ENCODE data around the gene MYH14. TPM values are rescaled to one million over a fixed set of nuclear protein-coding genes. Genes with fewer than 3 reads are reported as not detected.

MYH14 gene
- total RNA-seq, 4 donors from 2014 or later = 103 to 174 (median 141) TPM

DNA sequence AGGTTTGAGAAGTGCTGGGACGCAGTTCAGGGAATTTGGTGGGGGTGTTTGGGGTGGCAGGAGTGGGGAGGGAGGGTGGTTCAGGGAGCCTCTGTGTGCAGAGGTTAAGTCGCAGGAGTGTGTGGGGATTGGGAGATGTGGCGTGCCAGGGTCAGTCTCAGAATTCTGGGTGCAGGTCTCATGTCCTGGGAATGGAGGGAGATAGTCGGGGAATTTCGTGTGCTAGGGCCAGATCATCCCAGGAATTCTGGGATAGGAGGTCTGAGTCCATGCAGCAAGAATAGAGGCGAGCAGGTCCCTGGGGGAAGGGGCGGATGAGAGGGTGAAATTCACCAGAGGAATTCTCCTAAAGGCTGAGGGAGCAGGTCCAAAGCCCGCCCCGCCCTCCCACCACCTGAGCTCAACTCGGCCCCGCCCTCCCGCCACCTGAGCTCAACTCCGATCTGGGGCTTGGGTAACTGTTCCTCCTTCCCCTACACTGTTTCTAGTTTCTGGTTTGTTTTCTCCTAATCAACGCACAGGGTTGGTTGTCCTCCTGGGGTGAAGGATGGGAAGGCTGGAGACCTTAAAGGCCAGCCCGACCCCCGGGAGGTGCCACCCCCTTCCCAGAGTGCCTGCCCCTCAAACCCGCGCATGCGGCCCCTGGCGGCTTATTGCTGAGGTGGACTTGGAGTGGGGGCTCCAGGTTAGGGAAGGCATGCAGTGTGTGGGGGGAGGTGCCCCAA, 110.6 kb downstream of the MYH14 start:
- Histone ChIP-seq H3K4me1 (no peaks in the 10 kb centered on the region), H3K27me3 (peaks cover 43 to 59% (median 57%) of the 10 kb centered on the region in 3 donors), H3K4me3 (no peak overlapping the region), H3K9me3 (no peaks in the 10 kb centered on the region), H3K36me3 (peaks cover 0 to 4% of the 10 kb centered on the region in 2 donors), H3K27ac (no peak overlapping the region)
- DNase-seq (no peak), ATAC-seq (no peak)
- TF ChIP-seq POLR2A (IDR thresholded peaks at IDR 0.05) = no peak
- TF ChIP-seq, protein P1, sequence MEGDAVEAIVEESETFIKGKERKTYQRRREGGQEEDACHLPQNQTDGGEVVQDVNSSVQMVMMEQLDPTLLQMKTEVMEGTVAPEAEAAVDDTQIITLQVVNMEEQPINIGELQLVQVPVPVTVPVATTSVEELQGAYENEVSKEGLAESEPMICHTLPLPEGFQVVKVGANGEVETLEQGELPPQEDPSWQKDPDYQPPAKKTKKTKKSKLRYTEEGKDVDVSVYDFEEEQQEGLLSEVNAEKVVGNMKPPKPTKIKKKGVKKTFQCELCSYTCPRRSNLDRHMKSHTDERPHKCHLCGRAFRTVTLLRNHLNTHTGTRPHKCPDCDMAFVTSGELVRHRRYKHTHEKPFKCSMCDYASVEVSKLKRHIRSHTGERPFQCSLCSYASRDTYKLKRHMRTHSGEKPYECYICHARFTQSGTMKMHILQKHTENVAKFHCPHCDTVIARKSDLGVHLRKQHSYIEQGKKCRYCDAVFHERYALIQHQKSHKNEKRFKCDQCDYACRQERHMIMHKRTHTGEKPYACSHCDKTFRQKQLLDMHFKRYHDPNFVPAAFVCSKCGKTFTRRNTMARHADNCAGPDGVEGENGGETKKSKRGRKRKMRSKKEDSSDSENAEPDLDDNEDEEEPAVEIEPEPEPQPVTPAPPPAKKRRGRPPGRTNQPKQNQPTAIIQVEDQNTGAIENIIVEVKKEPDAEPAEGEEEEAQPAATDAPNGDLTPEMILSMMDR (IDR thresholded peaks at IDR 0.05 in 4 of 5, conservative IDR thresholded peaks at IDR 0.05 in 1 of 5) = no peak
- intact Hi-C loops (cut with DNase I; ENCODE audit: low total_unique reads) (no loop called here), in situ Hi-C loops (cut with MboI; ENCODE audit: low sequenced_read_pairs in 4 of 4) (no loop called here)

- in situ Hi-C loops (cut with MboI; ENCODE audit: low sequenced_read_pairs in 4 of 4) = no loop called here
- H3K4me3 ChIP-seq = no peak overlapping the region
These were observed 111.6 kb downstream of the MYH14 start for GRCh38 chr19:50314724-50315708.

DNA sequence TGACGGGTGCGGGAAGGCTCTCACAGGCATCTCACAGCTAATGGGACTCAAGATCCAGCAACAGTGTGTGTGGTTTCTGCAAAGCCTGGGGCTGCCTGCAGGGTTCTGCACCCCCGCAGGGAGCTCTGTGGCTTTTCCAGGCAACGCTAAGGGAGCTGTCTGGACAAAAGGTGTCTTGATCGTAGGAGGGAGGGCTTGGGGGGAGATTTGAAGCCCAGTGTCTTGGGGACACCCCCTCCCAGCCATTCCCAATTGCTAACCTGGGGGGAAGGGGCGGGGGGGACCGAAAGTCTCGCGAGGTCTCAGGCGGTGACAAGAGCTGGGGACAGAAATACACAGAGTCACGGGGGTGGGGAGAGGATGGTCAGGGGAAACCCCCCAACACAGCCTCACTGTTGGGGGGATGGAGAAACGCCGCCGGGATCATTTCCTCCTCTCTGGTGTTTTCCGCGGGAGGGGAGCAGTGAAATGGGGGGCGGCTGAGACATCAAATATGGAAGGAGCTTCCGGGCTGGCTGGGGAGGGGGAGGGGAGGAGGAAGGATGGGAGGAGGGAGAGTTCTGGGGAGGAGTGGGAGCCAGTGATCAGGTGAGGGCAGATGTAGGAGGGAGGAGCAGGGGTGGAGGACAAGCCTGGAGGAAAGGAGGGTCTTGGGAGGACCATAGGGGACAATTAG, 112.5 kb downstream of the MYH14 start:
- in situ Hi-C loops (cut with MboI; ENCODE audit: low sequenced_read_pairs in 4 of 4) (no loop called here), intact Hi-C loops (cut with DNase I; ENCODE audit: low total_unique reads) (no loop called here)
- no peaks in the 10 kb centered on the region for H3K9me3 ChIP-seq
- no peak overlapping the region for H3K4me3 ChIP-seq
- H3K27ac ChIP-seq = no peak overlapping the region
- DNase-seq (no peak), ATAC-seq (no peak)
- H3K36me3 ChIP-seq = no peaks in the 10 kb centered on the region
- no peaks in the 10 kb centered on the region for H3K4me1 ChIP-seq
- no peak for TF ChIP-seq POLR2A (IDR thresholded peaks at IDR 0.05)
- TF ChIP-seq, protein P1 (IDR thresholded peaks at IDR 0.05 in 4 of 5, conservative IDR thresholded peaks at IDR 0.05 in 1 of 5) = no peak
- peaks cover 41 to 57% (median 55%) of the 10 kb centered on the region in 3 donors for H3K27me3 ChIP-seq

More at GRCh38 chr19:50314724-50315708, 111.6 kb downstream of the MYH14 start:
- Histone ChIP-seq H3K27ac (no peak overlapping the region), H3K36me3 (no peaks in the 10 kb centered on the region), H3K27me3 (peaks cover 43 to 59% (median 57%) of the 10 kb centered on the region in 3 donors), H3K9me3 (no peaks in the 10 kb centered on the region), H3K4me1 (no peaks in the 10 kb centered on the region)
- intact Hi-C loops (cut with DNase I; ENCODE audit: low total_unique reads) = no loop called here
- ATAC-seq = no peak
- DNase-seq = no peak
- no peak for TF ChIP-seq POLR2A (IDR thresholded peaks at IDR 0.05)
- TF ChIP-seq, protein P1 (IDR thresholded peaks at IDR 0.05 in 4 of 5, conservative IDR thresholded peaks at IDR 0.05 in 1 of 5) = no peak

DNA sequence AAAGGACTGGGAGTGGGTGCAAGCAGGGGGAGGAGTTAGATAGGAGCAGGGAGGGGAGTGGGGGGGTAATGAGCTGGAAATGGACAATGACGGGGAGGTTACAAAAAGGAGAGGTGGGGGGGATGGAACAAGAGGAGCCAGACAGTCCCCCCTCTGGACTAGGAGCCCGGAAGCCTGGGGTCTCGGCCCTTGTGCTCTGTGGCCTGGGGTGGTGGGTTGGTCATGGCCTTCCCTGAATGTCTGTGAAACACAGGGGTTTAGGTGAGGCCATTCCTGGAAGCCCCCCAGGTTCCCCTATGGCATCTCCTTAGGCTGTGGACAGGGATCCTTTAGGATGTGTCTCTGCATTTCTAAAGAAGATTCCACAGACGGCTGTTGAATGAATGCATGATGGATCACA, 113.7 kb downstream of the MYH14 start:
- intact Hi-C loops (cut with DNase I; ENCODE audit: low total_unique reads) (no loop called here), in situ Hi-C loops (cut with MboI; ENCODE audit: low sequenced_read_pairs in 4 of 4) (no loop called here)
- ATAC-seq (no peak), DNase-seq (no peak)
- no peaks in the 10 kb centered on the region for H3K36me3 ChIP-seq
- peaks cover 36 to 45% (median 44%) of the 10 kb centered on the region in 3 donors for H3K27me3 ChIP-seq
- H3K4me3 ChIP-seq = no peak overlapping the region
- H3K4me1 ChIP-seq = no peaks in the 10 kb centered on the region
- no peak for TF ChIP-seq POLR2A (IDR thresholded peaks at IDR 0.05)
- TF ChIP-seq, protein P1 (IDR thresholded peaks at IDR 0.05 in 4 of 5, conservative IDR thresholded peaks at IDR 0.05 in 1 of 5) = no peak
- H3K9me3 ChIP-seq = no peaks in the 10 kb centered on the region
- no peak overlapping the region for H3K27ac ChIP-seq
